GM21723 (cell line): ENCODE measurements around the gene SPATS2L.
"Not testable (repeated sequence)": the region's sequence is repeated elsewhere in the genome, so short reads cannot be mapped to it uniquely, and the experiment has no call there.

ENCODE experiments used
- ATAC-seq: cut with Tn5 transposase; IDR thresholded peaks from one replicate; pipeline ENCODE4 v1.9.1; 2021; ENCODE audit warnings: mild to moderate bottlenecking, moderate library complexity; ENCODE audit not compliant: unreplicated experiment

SPATS2L gene

DNA sequence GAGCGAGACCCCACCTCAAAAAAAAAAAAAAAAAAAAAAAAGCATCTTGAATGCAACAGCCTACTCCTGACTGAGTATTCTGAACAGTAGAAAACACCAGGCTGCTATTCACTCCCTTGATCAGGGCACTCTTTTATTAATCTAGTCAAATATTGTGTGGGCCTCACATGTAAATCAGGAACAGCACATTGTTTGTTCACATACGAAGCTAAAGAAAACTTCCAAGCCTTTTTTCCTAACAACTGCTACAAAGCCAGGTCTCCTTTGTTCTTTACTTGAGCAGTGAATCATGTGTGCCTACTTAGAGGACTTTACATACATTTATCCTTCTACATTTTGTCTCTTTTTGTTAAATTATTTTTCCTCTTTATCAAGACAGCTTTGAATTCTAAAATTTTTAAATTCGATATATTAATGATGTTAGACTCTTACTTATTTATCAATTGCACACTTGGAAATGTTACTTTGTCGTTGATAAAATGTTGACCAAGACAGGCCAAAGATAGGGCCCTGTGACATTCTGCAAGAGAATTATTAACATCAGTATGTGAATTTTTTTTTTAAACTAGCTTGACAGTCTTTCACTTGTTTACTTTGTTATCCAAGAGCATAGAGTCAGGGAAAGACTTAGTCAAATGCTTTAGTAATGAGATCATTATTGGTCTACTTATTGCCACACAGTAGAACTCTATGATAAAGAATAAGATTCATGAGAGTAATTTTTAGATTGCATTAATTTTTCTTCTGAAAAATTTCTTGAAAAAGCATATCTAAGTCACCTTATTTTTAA is 13.2 kb downstream of the SPATS2L start:
- no peak for ATAC-seq

DNA sequence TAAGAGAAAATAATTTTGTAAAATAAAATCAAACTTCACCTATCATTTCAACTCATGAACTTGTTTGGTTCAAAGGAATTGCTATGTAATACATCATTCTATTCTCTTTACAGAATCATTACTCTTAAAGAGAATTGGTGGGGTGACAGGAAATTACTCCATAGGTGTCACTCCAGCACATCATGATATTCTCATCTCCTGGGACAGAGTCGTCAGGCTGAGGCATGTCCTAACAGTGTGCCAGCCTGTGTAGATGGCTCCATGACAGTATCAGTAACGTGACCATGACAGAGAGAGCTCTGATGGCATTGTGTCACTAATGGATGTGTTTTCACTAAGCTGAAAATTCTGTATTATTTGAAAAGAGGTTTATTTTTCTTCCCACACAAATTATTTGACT is 13.9 kb downstream of the SPATS2L start:
- no peak for ATAC-seq

DNA sequence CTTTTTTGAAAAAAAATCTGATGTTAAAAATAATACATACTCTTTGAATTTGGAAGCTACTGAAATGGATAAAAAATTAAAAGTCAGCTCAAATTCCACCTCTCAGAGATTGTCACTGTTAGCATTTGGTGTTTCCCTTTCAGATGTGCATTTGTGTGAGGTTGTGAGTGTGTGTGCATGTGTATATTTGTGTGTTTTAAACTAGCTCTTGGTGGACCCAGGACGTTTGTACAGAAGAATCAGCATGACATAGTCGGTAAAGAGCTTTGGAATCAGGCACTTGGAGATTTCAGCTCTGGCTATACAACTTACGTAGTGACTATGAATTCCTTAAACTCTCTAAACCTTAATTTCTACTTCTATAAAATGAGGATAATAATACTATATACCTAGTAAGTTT is 14.5 kb downstream of the SPATS2L start:
- no peak for ATAC-seq

DNA sequence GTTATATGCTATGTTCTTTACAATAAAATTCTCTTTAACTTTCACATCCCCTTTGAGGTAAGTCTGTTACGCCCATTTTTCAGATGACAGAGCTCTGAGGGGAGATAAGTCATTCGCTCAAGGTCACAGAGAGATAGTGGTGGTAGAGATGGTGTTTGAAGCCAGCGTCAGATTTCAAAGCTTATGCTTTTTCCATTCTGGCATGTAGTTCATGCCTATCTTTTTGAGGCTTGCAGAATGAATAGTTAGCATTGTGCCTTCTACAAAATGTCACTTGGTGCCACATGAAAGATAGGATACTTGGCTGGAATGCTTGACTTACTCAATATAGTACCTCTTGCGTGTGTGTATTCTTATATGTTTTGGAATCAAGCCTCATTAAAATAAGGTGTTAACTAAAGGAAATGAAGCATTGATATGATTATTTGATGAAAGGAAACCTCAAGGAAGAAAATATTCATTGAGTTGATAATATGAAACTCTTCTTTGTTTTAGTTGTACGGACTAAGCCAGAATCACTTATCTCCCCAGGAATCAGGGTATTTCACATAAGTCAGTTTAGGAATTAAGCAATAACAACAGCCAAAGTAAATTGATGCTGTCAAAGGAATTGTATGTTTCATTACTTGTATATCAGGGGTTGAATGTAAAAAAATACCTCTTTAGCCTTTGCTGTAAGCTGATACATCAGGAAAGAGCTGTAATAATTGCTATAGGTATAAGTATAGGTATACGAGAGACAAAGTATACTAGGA is 15.5 kb downstream of the SPATS2L start:
- no peak for ATAC-seq

DNA sequence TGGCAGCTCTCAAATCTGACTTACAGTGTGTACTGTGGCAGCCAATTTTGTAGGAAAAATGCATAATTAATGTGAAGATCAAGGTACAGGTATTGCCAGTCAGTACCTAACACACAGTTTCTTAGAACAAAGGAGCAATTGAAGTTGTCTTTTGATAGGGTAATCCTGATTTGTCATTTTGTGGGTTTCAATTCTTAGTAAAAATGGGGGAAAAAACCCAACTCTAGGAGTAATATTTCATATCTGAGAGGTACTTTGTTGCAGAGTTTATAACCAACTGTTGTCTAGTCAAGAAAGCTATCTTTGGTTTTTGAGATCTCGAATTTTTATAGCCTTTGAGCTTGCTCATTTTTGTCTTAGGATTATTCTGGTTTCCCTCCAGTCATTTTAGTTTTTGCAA is 16.1 kb downstream of the SPATS2L start:
- ATAC-seq: no peak

DNA sequence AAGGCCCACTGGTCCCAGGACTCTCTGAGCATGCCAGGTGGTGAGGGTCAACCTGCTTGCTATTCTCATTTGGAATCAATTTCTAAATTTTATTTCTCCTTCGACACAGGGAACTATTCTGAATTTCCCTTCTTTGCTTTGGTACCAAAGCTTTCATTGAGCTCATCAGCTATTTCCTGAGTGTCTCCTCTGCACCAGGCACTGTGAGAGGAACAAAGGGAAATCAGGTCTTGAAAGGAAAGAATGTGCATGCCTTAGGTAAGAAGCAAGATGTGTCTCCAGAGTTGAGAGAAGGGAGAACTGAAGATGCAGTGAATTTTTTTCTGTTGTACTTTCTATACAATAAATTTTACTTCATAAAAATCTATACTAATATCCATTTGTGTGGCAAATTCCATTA is 17.9 kb downstream of the SPATS2L start:
- no peak for ATAC-seq

DNA sequence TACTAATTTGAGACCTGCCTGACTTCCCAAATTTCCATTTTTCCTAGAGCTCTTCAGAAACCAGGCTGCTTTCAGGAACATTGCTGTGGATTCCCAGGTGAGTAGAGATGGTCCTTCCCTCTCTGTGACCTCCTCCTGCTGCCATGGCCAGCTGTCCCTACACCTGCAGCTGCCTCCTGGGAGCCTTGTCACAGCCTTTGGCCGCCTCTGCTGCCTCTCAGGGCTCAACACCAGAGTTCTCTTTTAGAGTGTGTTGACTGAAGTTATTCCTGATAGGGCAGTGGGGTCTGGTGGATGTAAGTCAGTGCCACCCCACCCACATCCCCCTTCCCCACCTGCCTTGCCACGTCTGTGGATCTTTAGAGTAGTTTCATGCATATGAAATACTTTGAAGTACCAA is 22.9 kb downstream of the SPATS2L start:
- ATAC-seq: no peak

DNA sequence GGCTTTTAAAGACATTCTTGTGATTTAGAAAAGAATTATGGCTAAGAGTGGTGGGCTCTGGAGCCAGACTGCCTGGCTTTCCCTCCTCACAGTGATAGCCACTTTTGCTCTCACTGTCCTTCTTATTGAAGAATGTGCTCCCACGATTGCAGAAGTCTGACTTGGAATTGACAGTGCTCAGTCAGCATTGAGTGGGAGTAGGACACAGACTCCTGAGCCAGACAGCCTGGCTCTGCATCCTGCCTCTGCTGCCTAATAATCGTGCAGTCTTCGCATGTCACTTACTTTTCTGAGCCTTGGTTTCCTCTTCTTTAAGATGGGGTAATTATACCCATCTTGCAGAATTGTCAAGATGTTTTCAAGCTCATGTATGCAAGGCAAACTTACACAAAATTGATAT is 23.3 kb downstream of the SPATS2L start:
- ATAC-seq: no peak

DNA sequence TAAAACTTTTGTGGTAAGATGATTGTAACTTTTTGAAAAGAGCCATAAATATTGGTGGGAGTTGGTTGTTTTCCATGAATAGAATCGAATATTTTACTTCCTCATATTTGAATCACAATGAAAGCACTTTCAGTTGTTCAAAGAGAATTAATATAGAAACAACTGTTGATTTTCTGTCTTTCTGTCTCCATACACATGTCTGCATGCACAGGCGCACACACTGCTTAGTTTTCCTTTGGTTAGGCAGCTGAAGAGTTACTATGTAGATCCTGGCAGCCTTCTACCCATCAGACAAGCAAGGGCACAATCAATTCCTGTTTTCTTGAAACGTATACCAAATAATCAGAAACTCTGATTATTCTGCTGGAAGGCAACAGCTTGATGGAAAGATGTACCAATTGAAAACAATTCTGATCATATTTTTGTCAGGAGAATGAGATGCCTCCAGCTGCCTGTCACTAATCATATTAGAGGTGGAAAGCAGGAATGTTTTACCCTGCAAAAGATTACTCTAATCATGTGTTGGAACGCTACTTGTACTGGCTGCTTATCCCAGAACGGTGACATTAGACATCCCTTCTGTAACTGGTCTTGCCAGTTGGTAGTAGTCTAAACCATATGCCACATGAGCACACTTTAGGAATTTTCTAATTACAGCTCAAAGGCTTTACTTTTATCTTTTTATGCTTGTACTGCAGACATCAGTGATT is 24.0 kb downstream of the SPATS2L start:
- no peak for ATAC-seq

DNA sequence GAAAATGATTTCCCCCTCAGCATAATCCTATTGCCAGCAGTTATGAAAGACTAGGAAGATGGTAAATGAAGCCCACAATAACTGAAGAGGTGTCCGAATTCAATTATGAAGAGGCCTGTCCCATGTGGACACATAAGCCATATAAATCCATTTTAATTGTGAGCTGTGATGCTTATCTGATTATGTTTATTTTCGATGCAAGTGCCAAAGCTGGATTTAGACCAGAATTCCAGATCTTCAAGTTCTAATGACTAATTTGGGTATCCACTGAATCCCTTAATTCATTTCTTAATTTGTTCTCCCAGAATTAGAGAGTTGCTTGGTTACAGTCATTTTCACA is 24.5 kb downstream of the SPATS2L start:
- ATAC-seq: no peak

DNA sequence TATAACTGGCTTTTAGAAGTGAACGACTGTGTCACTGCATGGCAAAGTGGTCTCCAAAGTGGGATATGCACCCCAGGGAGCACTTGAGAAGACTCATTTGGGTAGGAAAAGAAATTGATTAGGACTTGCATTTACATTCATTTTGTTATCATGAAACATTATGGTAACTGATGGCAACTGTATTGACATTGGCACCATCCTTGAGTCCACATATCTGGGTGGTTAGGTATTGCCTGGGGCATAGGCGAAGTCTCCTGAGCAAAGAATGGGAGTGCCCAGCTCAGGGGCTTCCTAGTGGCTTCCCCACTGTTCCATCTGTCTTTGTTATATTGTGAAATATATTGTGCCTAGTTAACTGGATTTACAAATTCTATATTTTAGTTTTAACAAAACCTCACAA is 29.2 kb downstream of the SPATS2L start:
- no peak for ATAC-seq

DNA sequence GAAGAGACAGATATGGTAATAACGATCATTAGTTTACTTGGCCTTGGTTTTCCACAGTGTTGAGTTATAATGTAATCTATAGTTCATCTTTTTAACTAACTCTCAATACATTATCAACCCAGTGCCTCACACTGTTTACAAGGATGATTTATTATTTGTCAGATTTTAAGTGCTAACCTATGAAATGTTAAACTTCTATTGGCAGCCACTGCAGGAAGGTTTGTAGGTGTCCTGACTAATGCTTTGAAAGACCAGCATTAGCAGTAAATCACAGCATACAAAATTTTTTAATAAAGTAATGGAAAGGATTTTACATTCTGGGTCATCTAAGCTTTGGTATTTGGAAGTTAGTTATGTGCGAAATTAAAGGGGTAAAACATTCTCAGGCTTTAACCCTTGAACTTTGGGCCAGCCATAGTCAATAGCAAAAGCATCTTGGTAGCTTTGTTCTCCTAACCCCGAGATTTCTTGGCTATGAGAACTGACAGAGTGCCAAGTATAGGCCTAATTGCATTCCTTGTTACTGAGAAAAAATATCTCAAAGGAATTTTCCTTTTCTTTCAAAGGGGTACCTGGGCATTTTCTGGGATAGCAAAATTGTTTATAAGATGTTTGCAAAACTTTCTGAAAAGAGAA is 30.6 kb downstream of the SPATS2L start:
- no peak for ATAC-seq

DNA sequence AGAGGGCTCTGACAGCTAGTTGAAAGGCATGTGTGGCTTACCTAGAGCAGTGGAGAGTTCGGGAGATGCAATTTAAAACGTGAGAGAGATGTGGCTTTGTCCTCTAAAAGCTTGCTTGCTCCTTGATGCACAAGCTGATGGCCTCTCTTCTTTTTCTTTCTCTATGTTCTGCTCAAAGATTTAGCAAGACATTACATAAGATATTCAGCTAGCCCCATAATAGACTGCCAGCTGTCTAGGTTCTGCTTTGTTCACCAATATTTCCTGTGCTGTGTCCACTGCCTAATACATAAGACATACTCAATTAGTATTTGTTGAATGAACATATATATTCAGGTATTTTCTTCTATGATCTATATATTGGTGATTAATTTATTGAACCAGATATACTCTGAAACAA is 31.1 kb downstream of the SPATS2L start:
- no peak for ATAC-seq

DNA sequence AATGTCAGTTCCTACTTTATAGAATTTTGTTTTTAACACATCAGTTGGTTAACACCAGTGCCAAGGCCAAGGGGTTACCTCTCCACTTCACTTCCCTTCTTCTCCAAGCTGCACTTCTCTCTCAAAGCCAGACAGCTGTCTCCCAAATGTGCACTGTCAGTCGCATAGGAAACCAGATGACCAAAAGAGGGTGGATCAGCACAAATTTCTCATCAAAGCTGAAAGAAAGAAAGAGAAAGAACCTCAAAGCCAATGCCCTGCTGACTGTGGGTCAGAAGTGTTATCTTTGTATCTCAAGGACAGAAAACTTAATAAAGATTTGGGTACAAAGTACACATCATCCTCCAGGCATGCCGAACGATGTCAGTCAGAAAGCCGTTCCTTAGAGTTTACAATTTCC is 32.2 kb downstream of the SPATS2L start:
- ATAC-seq: no peak

DNA sequence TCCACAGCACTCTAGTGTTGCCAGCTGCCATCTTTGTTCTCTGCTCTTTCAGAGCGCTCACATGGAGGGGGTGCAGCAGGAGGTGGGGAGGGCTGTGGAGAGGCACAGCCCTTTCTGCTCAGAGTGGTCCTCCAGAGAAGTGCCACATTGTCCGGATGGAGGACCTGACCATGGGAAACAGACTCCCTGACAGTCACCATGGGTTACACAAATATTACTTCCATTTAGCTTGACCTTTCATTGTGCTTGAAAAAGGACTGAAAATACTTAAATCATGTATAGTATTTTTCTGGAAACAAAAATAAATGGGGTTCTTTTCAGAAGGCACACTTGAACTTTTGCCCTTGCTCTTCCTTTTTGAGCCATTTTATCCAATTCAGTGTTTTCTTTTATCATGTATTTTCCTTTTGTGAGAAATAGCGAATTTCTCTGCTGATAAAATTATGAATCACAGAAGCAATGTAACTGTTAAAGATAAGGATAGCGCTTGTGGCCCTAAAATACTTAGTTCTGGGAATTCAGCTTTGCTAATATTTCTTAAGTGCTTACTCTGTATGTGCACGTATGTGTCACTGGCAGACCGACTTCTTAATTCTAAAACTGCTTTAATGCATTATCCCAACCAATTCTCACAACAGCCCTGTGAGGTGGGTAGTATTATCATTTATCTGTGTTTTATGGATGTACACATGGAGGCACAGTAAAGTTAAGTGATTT is 34.2 kb downstream of the SPATS2L start:
- ATAC-seq: no peak

DNA sequence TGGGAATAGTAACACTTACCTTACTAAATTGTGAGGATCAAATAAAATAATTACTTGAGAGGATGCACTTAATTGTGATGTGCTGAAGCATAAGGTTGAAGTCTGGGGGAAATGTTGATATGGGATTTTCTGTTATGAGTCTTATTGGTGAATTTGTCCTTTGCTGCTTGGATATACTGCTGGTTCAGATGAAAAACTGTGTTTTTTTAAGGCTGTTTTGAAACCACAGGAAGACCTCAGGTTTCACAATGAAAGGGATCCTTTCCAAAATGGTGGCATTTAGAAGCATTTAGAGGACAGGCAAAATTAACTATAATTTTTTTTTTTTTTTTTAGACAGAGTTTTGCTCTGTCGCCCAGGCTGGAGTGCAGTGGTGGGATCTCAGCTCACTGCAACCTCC is 34.9 kb downstream of the SPATS2L start:
- no peak for ATAC-seq

DNA sequence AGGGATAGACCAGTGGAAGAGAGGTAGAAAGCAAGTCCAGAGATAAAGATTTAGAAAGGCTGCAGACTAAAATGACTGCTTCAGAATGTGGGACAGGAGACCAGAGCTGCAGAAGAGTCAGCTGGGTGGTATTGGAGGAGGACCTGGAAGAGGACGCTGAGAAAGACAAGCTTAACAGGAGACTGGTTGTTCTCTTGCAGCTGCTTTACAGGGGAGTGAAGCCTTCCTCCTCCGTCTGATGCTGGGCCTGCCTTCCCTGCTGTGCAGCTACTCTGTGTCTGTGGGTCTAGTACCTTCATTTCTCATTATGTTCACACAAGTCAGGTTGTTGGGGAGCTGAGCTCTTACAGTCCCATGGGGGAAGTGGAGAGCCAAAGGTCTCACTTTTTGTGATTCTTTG is 35.7 kb downstream of the SPATS2L start:
- no peak for ATAC-seq

DNA sequence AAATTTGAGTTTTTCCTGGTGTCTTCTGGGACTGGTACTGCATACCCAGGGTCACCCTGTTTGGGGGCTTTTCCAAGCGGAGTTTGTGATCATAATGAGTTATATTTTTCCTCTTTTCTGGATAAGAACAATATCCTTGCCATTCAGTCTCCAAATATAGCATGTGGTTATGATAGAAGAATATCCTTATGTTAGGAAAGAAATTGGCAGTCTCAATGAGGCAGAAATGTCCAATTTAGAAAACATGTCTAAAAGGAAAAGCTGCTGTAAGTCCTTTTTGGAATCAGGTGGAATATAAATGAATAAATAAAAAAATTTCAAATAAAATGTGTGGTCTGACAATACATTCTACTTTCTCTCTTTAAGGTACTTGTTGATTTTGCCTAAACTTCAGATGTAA is 36.2 kb downstream of the SPATS2L start:
- ATAC-seq: no peak

DNA sequence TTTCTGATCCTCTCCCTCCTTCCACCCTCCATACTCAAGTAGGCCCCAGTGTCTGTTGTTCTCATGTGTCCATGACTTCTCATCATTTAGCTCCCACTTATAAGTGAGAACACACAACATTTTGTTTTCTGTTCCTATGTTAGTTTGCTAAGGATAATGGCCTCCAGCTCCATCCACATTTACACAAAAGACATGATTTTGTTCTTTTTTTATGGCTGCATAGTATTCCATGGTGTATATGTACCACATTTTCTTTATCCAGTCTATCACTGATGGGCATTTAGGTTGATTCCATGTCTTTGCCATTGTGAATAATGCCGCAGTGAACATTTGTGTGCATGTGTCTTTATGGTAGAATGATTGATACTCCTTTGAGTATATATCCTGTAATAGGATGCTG is 37.7 kb downstream of the SPATS2L start:
- not testable (repeated sequence) for ATAC-seq

DNA sequence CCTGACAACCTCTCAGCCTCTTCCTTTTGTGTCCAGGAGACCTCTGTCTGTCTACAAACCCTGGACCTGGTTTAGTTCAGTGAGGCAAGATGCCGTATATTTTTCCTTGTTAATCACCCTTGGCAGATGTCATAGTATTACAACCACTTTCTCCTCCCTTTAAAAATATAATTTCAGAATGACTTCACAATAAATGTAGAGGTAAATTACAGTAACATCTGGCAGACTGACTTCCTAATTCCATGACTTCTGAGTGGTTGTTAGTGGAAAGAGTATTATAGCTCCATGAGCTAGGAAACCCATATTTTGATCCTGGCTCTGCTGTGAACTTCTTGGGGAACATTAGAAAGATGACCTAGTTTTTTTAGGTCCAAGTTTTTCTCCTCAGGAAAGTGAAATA is 39.5 kb downstream of the SPATS2L start:
- no peak for ATAC-seq

DNA sequence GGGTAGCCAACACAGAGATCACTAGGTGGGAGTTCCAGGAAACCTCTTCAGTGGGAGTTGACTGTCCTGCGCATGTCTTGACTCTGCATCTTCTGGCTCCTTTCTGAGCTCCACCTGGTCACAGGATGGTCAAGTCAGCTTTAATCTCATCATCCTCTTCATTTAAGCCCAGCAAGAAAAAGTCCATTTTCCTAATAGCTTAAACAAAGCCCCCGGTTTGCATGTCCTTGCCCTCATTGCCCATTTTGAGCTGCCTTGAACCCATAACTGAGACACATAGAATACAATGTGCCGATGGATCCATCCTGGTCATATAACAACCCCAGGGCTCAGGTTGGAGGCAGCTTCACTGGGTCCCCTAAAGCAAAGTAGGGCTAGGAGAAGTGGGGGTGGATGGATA is 40.8 kb downstream of the SPATS2L start:
- ATAC-seq: no peak
